Measurements from ENCODE around the gene HS6ST3. TPM values are rescaled to one million over a fixed set of nuclear protein-coding genes. Genes with fewer than 3 reads are reported as not detected.

HS6ST3 gene
- total RNA-seq, 6 donors from 2014 or later, result 0.03 to 1.0 (median 0.22) TPM; not detected in 1

GRCh38 chr13:96637039-96637438, 547.1 kb downstream of the HS6ST3 start:
- H3K36me3 ChIP-seq, result no peaks in the 10 kb centered on the region
- no peaks in the 10 kb centered on the region for H3K4me1 ChIP-seq
- DNase-seq (no peak), ATAC-seq (ENCODE audit: low FRiP score in 2 of 2) (no peak)
- no peak overlapping the region for H3K4me3 ChIP-seq
- TF ChIP-seq EP300 (IDR thresholded peaks at IDR 0.05) (no peak), CTCF (IDR thresholded peaks at IDR 0.05) (no peak), POLR2AphosphoS5 (IDR thresholded peaks at IDR 0.05) (no peak), POLR2A (IDR thresholded peaks at IDR 0.05) (no peak)
- no peaks in the 10 kb centered on the region for H3K27me3 ChIP-seq
- no peaks in the 10 kb centered on the region for H3K9me3 ChIP-seq
- no peak overlapping the region for H3K27ac ChIP-seq

DNA sequence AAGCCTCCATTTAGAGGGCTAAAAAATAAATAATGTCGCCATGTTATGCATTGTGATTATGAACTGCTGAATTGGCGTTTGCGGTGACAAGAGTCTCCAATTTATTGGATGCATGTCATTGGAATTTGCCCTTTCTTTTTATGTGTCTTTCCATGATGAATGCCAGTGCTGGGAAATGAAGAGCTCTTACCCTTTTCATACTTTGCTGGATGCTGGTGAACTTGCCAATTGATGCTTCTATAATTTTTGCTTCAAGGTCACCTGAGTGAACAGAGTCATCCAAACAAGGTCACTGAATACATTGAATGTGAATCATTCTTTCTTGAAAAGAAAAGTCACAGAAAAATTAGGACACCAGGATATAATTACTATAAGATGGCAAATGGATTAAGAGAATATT, 556.2 kb downstream of the HS6ST3 start:
- no peaks in the 10 kb centered on the region for H3K4me1 ChIP-seq
- H3K4me3 ChIP-seq, result no peak overlapping the region
- TF ChIP-seq POLR2A (IDR thresholded peaks at IDR 0.05), result no peak
- DNase-seq, result no peak
- no peak overlapping the region for H3K27ac ChIP-seq
- H3K36me3 ChIP-seq, result no peaks in the 10 kb centered on the region
- no peak for ATAC-seq (ENCODE audit: low FRiP score in 2 of 2)
- peaks cover 0 to 8% (median 3%) of the 10 kb centered on the region in 4 donors for H3K9me3 ChIP-seq
- no peaks in the 10 kb centered on the region for H3K27me3 ChIP-seq
- WGBS, 2 donors, result 91 to 97% methylated on average over 3 of the region's 3 CpGs

DNA sequence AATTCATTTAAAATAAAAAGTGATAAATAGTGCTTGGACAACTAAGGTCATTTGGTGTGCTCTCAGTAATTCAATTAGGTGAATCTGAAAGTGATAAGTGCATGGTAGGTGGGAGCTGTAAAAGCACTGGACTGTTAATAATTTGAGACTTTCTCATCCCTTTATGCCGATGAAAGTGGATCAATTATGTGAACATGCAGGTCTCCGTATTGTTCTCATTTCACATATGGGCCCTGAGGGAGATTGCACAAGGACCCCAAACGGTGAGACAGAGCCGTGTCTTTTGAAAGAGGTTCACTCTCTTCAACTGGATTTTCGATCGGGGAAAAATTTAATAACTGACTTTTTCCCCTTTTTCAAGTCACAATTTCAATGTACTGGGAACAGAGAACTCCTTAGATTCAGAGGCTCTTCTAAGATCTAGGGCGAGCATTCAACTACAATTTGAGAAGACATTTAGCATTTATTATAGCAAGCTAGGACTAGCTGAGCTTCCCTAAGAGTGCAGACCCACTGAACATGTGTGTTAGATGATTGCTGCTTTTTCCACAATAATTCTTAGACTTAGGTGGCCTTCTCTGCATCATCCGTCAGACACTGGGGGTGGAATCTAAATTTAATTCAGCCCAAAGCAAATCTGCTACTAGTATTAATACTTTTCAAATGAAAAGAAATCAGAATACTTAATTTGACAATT, 556.8 kb downstream of the HS6ST3 start:
- Histone ChIP-seq H3K4me3 (no peak overlapping the region), H3K27me3 (no peaks in the 10 kb centered on the region), H3K9me3 (peaks cover 0 to 8% (median 3%) of the 10 kb centered on the region in 4 donors), H3K4me1 (no peaks in the 10 kb centered on the region), H3K27ac (no peak overlapping the region), H3K36me3 (no peaks in the 10 kb centered on the region)
- no peak for ATAC-seq (ENCODE audit: low FRiP score in 2 of 2)
- 86 to 89% methylated on average over 8 of the region's 8 CpGs for WGBS, 2 donors
- DNase-seq, result no peak
- TF ChIP-seq POLR2AphosphoS5 (IDR thresholded peaks at IDR 0.05) (no peak), CTCF (IDR thresholded peaks at IDR 0.05) (no peak), POLR2A (IDR thresholded peaks at IDR 0.05) (no peak), EP300 (IDR thresholded peaks at IDR 0.05) (no peak)

DNA sequence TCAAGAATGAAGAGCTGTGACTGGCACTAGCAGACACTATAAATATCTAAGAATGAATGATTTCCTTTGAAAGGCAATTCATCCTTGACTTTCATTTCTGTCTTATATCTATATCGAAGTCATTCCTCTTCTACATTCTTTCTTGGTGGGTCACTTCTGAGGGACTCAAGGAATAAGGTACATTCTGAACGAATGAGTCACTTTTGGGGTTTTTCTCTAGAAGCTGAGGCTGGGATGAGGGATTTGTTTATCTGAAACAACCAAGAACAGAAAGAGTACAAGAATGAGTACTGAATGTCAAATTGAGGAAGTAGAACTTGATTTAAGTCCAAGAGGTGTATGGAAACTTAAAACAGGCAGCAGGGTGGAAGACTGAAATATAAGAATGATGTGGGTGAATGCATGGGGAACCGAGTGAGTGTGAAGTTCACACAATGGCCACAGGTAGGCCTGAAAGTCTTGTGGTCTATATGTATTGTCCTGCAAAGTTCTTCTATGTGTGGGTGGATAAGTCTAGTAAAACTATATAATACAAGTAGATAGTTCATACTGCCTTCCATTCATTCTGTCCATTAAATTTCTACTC, 560.5 kb downstream of the HS6ST3 start:
- ATAC-seq (ENCODE audit: low FRiP score in 2 of 2), result no peak
- Histone ChIP-seq H3K4me3 (no peak overlapping the region), H3K36me3 (no peaks in the 10 kb centered on the region), H3K27ac (no peak overlapping the region), H3K9me3 (no peaks in the 10 kb centered on the region), H3K4me1 (no peaks in the 10 kb centered on the region), H3K27me3 (no peaks in the 10 kb centered on the region)
- 69 to 79% methylated on average over 3 of the region's 3 CpGs for WGBS, 2 donors
- DNase-seq, result no peak
- TF ChIP-seq POLR2AphosphoS5 (IDR thresholded peaks at IDR 0.05) (no peak), CTCF (IDR thresholded peaks at IDR 0.05) (no peak), POLR2A (IDR thresholded peaks at IDR 0.05) (no peak), EP300 (IDR thresholded peaks at IDR 0.05) (no peak)

- no peak for ATAC-seq (ENCODE audit: low FRiP score in 2 of 2)
These were observed 561.7 kb downstream of the HS6ST3 start for GRCh38 chr13:96651598-96651997.

More at GRCh38 chr13:96651598-96651997, 561.7 kb downstream of the HS6ST3 start:
- TF ChIP-seq CTCF (IDR thresholded peaks at IDR 0.05), result no peak
- no peak for DNase-seq
- 41 to 43% methylated on average over 1 of the region's 1 CpG for WGBS, 2 donors
- Histone ChIP-seq H3K36me3 (no peaks in the 10 kb centered on the region), H3K4me1 (no peaks in the 10 kb centered on the region), H3K9me3 (no peaks in the 10 kb centered on the region), H3K27ac (no peak overlapping the region), H3K27me3 (no peaks in the 10 kb centered on the region), H3K4me3 (no peak overlapping the region)

Data from upper lobe of left lung (tissue), 6 donors.